Panc1 (cell line): ENCODE measurements around the gene DRD5. TPM values are rescaled to one million over a fixed set of nuclear protein-coding genes. Genes with fewer than 3 reads are reported as not detected.
A peak's percentile ranks its signal among the peaks of the same experiment; 100 is the strongest.

Experiments
- ATAC-seq: fragments of 200-7000 bp; cut with Tn5 transposase; 2 replicates; pipeline ENCODE4 v1.9.1; 2020; ENCODE audit warnings: mild to moderate bottlenecking, moderate library complexity
- BruUV-seq: library from RNA; stranded (reverse); fragments of 400-500 nt; replicated peaks from 2 replicates; lab custom pipeline; 2021; lab: Mats Ljungman, UMichigan
- CTCF ChIA-PET: fragments of 300-600 bp; sonication (Branson Sonifier 250); formaldehyde crosslinking; loops from one replicate; lab custom pipeline; 2022; ENCODE audit warnings: antibody characterized with exemption; lab: Charles Lee
- POLR2A ChIA-PET: fragments of 300-600 bp; sonication (Branson Sonifier 250); formaldehyde crosslinking; loops from one replicate; lab custom pipeline; 2022; ENCODE audit warnings: antibody characterized with exemption; lab: Charles Lee
- DNase-seq: peaks from one replicate; pipeline ENCODE4 v3.0.0-alpha.2; 2010; ENCODE audit warnings: low read depth, low spot score
- H3K27ac ChIP-seq: 2 replicates; pipeline ENCODE4 v1.5.1; 2011; ENCODE audit warnings: mild to moderate bottlenecking, low read length, inconsistent platforms
- H3K27me3 ChIP-seq: fragments of 200-500 bp; sonication (Bioruptor generic); 2 replicates; pipeline ENCODE4 v1.6.0; 2014; ENCODE audit warnings: low read length, inconsistent platforms; ENCODE audit not compliant: control insufficient read depth, insufficient read depth
- H3K36me3 ChIP-seq: fragments of 200-500 bp; sonication (Bioruptor generic); 2 replicates; pipeline ENCODE4 v1.5.1; 2014; ENCODE audit warnings: inconsistent platforms, mild to moderate bottlenecking, low read length, moderate library complexity; ENCODE audit not compliant: control insufficient read depth, insufficient read depth
- H3K4me1 ChIP-seq: 2 replicates; pipeline ENCODE4 v1.5.1; 2011; ENCODE audit warnings: inconsistent platforms, mild to moderate bottlenecking, low read length, moderate library complexity; ENCODE audit not compliant: control insufficient read depth, insufficient read depth
- H3K4me3 ChIP-seq, 2 experiments: 2 replicates each; pipeline ENCODE4 v1.5.1; 2011 to 2012; ENCODE audit warnings: low read depth in 2 of 2, low read length in 2 of 2, mild to moderate bottlenecking in 2 of 2, inconsistent platforms in 1 of 2, moderate library complexity in 1 of 2
- H3K9me3 ChIP-seq: fragments of 200-500 bp; sonication (Bioruptor generic); 2 replicates; pipeline ENCODE4 v1.5.1; 2014; ENCODE audit warnings: low read depth, mild to moderate bottlenecking, inconsistent platforms, low read length, moderate library complexity; ENCODE audit not compliant: control insufficient read depth, insufficient read depth
- CTCF ChIP-seq: fragments of 450-650 bp; IDR thresholded peaks from 2 replicates; pipeline ENCODE4 v1.5.1; 2017; ENCODE audit warnings: mild to moderate bottlenecking
- POLR2AphosphoS5 ChIP-seq: IDR thresholded peaks from 2 replicates; pipeline ENCODE4 v1.6.1; 2012; ENCODE audit warnings: mild to moderate bottlenecking, low read depth, low read length, moderate library complexity
- REST ChIP-seq, 2 experiments: IDR thresholded peaks; 2 replicates each; pipeline ENCODE4 v1.6.1; 2011 to 2012; ENCODE audit warnings: low read depth in 2 of 2, control low read depth in 1 of 2, low read length in 1 of 2, mild to moderate bottlenecking in 1 of 2, moderate library complexity in 1 of 2; ENCODE audit not compliant: insufficient read depth in 1 of 2
- SIN3A ChIP-seq: IDR thresholded peaks from 2 replicates; pipeline ENCODE4 v1.6.1; 2012; ENCODE audit warnings: low read depth, mild to moderate bottlenecking, low read length, moderate library complexity, borderline replicate concordance; ENCODE audit not compliant: insufficient read depth
- TCF7L2 ChIP-seq: IDR thresholded peaks from 2 replicates; pipeline ENCODE4 v1.6.1; 2011; ENCODE audit warnings: mild to moderate bottlenecking, low read depth, low read length, inconsistent platforms
- in situ Hi-C: cut with HindIII; loops from 2 replicates; pipeline ENCODE4 v1.10.0; 2016; ENCODE audit warnings: low sequenced_read_pairs, low pct_unique_long_range_greater_than_20kb
- intact Hi-C: fragments of 100-400 bp; cut with micrococcal nuclease; formaldehyde crosslinking; loops from one replicate; pipeline ENCODE4 v1.10.0; 2022; ENCODE audit not compliant: unreplicated experiment
- total RNA-seq: library from RNA; stranded (reverse); gene quantifications from one replicate; pipeline ENCODE4 v1.2.1, GENCODE V29; 2021; ENCODE audit not compliant: unreplicated experiment

DRD5 gene
- total RNA-seq, 1 experiment from 2014 or later, result not detected

- intact Hi-C loops (loop anchor here (1.0 to 10.0 kb wide), 2 partner anchors 58 to 252 kb away; no protein-coding TSS in a partner anchor), in situ Hi-C loops (no loop called here)
- Histone ChIP-seq H3K27me3 (no peaks in the 10 kb centered on the region), H3K9me3 (no peaks in the 10 kb centered on the region), H3K36me3 (no peaks in the 10 kb centered on the region), H3K4me3 (no peak overlapping the region), H3K27ac (no peak overlapping the region), H3K4me1 (no peaks in the 10 kb centered on the region)
- no peak for TF ChIP-seq SIN3A
- TF ChIP-seq CTCF, result peak; percentile 67
- no peak for TF ChIP-seq TCF7L2
- BruUV-seq, result no TSS peak
- DNase-seq (peak; percentile 45), ATAC-seq (no peak)
- POLR2A ChIA-PET, result no interaction called here
- CTCF ChIA-PET, result interaction anchor here (0.6 to 1.5 kb wide), 2 partner anchors 246 to 252 kb away, joined by 9 to 13 read pairs; no protein-coding TSS in a partner anchor
These were observed 18.5 kb upstream of the DRD5 start for GRCh38 chr4:9762823-9763475.

- no peaks in the 10 kb centered on the region for H3K9me3 ChIP-seq
- no peak for DNase-seq
- no peak overlapping the region for H3K27ac ChIP-seq
- no peaks in the 10 kb centered on the region for H3K27me3 ChIP-seq
- in situ Hi-C loops, result no loop called here
- H3K4me1 ChIP-seq, result no peaks in the 10 kb centered on the region
- POLR2A ChIA-PET, result no interaction called here
- no TSS peak for BruUV-seq
- TF ChIP-seq TCF7L2 (no peak), SIN3A (no peak), REST (IDR thresholded peaks at IDR 0.05; ENCODE audit: insufficient read depth in 1 of 2, low read depth in 2 of 2, low read length in 1 of 2) (no peak), CTCF (no peak), POLR2AphosphoS5 (no peak)
- intact Hi-C loops, result loop anchor here (10.0 kb wide), 1 partner anchor 59 kb away; no protein-coding TSS in a partner anchor
- no peak for ATAC-seq
- CTCF ChIA-PET, result no interaction called here
- no peaks in the 10 kb centered on the region for H3K36me3 ChIP-seq
- H3K4me3 ChIP-seq, result no peak overlapping the region
These were observed 17.2 kb upstream of the DRD5 start for GRCh38 chr4:9764155-9764696.
